ENCODE data around the gene PITX2.

- TF ChIP-seq POLR2AphosphoS5 (IDR thresholded peaks at IDR 0.05) (no peak), CTCF (IDR thresholded peaks at IDR 0.05 in 8 of 11, conservative IDR thresholded peaks at IDR 0.05 in 3 of 11) (no peak)
Measured at GRCh38 chr4:110618581-110619462, 4.1 kb downstream of the PITX2 start.

Data from spleen (tissue), 7 donors.